ENCODE data around the gene GPC3.

GRCh38 chrX:133495464-133496391, 489.7 kb downstream of the GPC3 start:
- TF ChIP-seq FOXM1 (IDR thresholded peaks at IDR 0.05; ENCODE audit: borderline replicate concordance, low read depth) (no peak), RAD21 (IDR thresholded peaks at IDR 0.05; ENCODE audit: low read depth) (no peak), EGR1 (IDR thresholded peaks at IDR 0.05) (no peak), MAX (IDR thresholded peaks at IDR 0.05) (no peak), TAF1 (IDR thresholded peaks at IDR 0.05; ENCODE audit: low read depth) (no peak), TCF12 (IDR thresholded peaks at IDR 0.05; ENCODE audit: low read depth) (no peak)

Measured in Ishikawa (cell line).